Left cardiac atrium (tissue), 4 donors: Measurements from ENCODE around the gene METAP1. TPM values are rescaled to one million over a fixed set of nuclear protein-coding genes. Genes with fewer than 3 reads are reported as not detected.
A peak's percentile ranks its signal among the peaks of the same experiment; 100 is the strongest.
"Not testable (repeated sequence)": the region's sequence is repeated elsewhere in the genome, so short reads cannot be mapped to it uniquely, and the experiment has no call there.

Source experiments
- ATAC-seq, 2 donors: fragments of 200-7000 bp; cut with Tn5 transposase; one replicate each; pipeline ENCODE4 v1.9.1; 2020; ENCODE audit warnings: mild to moderate bottlenecking in 2 of 2, moderate library complexity in 2 of 2
- DNase-seq: peaks from one replicate; pipeline ENCODE4 v3.0.0-alpha.2; 2020
- intact Hi-C, 2 donors: fragments of 100-400 bp; cut with DNase I; formaldehyde crosslinking; loops; one replicate each; pipeline versions ENCODE4 v1.14.1 to v1.15.1; 2022 to 2023
- long read RNA-seq: library from polyadenylated mRNA; unstranded; transcript quantifications from one replicate; pipeline ENCODE4 v2.0.0, GENCODE V29; 2021
- total RNA-seq, 2 donors: library from RNA; stranded (reverse); fragmentation: NEBNext Ultra II Directional; extraction: Animal tissue kit (Norgen Biotek cat#: 25700); gene quantifications; one replicate each; pipeline ENCODE4 v1.2.1, GENCODE V29; 2021
- donor health status: DM: no; HTN: yes; CAD: no.
- donor health status: DM: no; HTN: yes; CAD: no; lungs with severe emphysema.
- donor health status: DM: yes; HTN: yes; CAD: no.
- donor health status: Dilated cardiomyopathy.

METAP1 gene
- 10 to 100 TPM; 38.0 to 50.0 TPM for total RNA-seq
- long read RNA-seq, transcript METAP1-201 (11 exons, 2,791 nt): major isoform, 130 of 156 reads
- long read RNA-seq, partial matches to known transcripts: 4 of 156 reads
- long read RNA-seq, other reads (novel, unspliced or antisense): 22 of 156 reads

DNA sequence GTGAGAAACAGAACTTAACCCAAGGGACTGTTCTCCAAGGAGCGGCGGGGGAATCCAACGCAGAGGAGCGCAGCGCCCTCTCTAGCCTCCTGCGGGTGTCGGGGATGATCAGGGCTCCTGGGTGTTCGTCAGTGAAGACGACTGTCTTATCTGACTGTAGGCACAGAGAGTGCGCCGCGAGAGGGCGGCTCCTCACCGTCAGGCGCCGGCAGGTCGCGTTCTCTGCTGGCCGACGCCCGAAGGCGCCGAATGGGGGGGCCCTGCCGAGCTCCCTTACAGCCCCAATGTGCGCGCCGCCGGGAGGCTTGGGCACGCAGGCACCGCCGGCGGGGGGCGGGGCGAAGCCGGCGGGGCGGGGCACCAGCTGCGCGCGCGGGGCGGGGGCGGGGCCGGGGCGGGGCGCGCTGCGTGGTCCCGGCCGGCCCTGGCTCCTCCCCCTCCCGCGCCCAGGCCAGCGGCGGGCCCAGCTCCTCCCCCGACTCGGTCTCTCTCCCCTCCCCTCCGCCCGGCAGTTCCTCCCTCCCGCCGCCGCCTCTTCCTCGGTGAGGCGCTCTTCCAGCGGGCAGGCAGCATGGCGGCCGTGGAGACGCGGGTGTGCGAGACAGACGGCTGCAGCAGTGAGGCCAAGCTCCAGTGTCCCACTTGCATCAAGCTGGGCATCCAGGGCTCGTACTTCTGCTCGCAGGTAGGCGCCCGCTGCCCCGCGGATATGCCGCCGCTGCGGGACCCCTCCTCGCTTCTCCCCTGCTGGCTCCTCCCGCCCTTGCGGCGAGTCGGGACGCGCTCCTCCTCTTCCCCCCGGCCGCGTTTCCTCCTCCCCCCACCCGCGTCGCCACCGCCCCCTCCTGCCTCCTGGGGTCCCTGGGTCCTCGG lies at the start of gene METAP1:
Gene METAP1 (plus strand): TSS at position 539 of the 873 bp plus-strand sequence. CDS start 33 bp downstream, at position 572.
- intact Hi-C loops: loop anchor here (5.0 to 10.0 kb wide), 4 partner anchors 59 to 63 kb away; no protein-coding TSS in a partner anchor
- ATAC-seq (peak; percentile 93 to 97), DNase-seq (peak; percentile 96)

- DNase-seq (no peak), ATAC-seq (no peak)
- intact Hi-C loops: loop anchor here in 1 of 2 donors (10.0 kb wide), 1 partner anchor 458 kb away; no protein-coding TSS in a partner anchor
Measured at GRCh38 chr4:98946359-98946758, 49.2 kb upstream of the METAP1 start.

DNA sequence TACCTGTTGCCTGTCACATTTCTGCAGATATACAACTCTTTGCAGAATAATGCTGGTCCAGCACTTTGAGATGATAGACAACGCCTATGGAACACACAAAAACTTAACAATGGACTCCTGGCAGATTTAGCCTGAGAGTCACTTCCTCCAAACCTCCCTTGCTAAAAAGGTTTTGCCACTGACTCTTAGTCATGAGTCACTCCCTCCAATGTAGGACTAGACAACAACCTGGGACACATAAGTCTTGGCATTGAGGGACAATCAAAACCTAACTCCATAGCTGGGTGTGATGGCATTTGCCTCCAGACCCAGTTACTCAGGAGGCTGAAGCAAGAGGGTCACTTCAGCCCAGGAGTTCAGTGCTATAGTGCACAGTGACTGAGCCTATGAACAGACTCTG lies 44.6 kb upstream of the METAP1 start:
- ATAC-seq (no peak), DNase-seq (no peak)
- intact Hi-C loops: no loop called here

GRCh38 chr4:98951710-98952109 lies 43.8 kb upstream of the METAP1 start:
- DNase-seq: no peak
- intact Hi-C loops: no loop called here
- no peak for ATAC-seq

GRCh38 chr4:98955229-98955628 lies 40.3 kb upstream of the METAP1 start:
- ATAC-seq: no peak
- intact Hi-C loops: no loop called here
- no peak for DNase-seq

DNA sequence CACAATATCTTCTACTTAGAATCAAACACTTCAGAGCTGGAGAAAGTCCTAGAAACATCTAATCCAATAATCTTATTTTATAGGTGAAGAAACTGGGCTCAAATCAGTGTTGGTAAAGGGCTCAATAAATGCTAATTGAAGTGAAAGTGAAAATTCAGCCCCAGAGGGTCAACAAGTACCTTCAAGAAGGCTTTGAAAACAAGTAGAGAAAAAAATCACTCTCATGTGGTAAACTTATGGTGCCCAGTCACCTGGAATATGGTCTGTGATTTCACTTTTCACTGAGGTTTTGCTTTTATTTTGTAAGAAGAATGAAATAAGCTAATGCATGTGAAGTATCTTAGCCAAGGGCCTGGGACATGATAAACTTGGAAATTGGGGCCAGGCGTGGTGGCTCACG lies 37.5 kb upstream of the METAP1 start:
- DNase-seq (no peak), ATAC-seq (no peak)
- intact Hi-C loops: no loop called here

DNA sequence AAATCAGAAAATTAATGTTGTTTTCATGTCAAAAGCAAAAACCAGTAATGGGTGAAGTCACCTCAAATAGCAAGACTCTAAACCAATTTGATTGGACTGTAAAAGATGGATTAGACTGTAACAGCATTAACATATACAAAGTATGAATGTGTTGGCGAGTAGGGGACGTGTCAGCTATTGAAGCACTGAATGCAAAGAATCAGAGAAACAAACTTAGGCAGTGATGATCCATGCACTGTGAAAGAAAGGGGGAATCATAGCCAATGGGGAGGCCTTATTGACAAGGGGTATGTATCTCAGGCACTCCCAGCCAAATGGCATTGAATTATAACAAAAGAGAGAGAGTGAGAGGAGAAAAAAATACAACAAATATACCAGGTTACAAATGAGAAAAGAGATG lies 36.1 kb upstream of the METAP1 start:
- DNase-seq (no peak), ATAC-seq (no peak)
- intact Hi-C loops: no loop called here

DNA sequence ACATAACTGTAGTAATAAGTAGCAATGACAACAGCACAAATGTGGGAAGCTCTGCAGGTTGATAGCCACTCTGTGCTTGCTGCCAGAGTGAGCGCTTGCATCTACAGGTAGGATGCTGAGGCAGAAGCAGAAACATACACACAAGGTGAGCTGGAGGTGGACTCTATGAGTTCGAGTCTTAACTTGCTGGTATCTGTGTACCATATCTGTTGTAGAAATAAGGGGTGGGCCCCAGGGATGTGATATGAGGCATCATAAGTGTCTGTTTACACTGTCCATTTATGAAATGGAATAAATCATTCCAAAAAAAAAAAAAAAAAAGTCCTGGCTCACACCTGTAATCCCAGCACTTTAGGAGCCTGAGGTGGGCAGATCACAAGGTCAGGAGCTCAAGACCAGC lies 33.8 kb upstream of the METAP1 start:
- ATAC-seq: no peak
- no peak for DNase-seq
- intact Hi-C loops: no loop called here

DNA sequence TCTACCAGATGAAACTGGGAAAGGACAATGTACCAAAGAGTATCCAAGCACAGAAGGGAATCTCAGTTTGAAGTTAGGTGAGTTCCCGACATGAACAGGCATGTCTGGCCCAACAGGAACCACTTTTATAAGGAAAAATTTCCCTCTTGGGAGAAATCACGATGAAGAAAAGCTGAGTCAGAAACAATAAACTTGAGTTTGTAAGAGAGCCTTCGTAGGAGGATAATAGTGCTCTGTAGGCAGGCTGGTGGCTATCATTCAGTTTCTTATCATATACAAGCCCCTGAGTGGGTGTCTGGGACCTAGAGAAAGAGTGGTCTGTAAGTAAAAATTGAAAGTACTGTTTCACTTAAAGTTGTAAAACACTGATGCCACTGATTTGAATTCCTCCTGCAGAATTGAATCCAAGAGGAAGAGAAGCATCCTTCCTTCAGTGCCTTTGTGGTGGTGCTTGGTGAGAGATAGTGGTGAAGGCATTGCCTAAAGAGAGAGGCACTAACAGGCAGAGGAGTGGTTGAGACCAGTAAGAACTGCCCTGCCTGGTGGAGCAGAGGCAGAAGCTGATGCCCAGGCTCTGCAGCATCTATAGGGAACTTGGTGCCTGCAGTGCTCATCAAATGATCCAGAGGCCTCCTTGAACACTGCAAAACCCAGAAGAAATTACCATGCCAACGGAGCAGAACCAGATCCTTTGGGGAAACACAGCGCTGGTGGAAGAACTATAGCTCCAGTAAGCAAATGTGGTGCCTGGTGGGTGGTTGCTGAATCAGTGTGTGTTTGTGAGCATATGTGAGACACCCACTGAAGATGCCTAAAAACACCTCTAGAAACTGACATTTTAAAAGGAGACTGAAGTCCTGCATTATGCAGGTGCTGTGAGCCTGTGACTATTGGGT lies 31.7 kb upstream of the METAP1 start:
- no peak for DNase-seq
- ATAC-seq: no peak
- intact Hi-C loops: no loop called here

DNA sequence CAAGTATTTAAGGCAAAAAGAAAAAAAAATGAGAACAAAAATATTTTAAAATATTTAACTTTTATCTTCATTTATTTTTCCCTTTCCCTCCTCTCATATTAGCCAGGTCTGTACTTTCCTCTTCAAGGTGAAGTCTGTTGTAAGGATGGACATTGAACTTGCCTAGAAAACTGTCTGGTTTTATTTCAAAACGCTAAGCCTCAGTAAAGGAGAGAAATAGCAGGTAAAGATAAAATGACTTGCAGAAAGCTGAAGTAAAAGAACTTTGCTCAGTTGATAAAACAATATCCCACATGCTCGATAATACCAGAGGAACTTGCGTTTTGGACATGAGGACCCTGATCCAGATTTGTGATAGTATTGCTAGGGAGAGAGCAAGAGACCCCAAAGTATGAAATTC lies 28.6 kb upstream of the METAP1 start:
- ATAC-seq (no peak), DNase-seq (no peak)
- intact Hi-C loops: no loop called here

DNA sequence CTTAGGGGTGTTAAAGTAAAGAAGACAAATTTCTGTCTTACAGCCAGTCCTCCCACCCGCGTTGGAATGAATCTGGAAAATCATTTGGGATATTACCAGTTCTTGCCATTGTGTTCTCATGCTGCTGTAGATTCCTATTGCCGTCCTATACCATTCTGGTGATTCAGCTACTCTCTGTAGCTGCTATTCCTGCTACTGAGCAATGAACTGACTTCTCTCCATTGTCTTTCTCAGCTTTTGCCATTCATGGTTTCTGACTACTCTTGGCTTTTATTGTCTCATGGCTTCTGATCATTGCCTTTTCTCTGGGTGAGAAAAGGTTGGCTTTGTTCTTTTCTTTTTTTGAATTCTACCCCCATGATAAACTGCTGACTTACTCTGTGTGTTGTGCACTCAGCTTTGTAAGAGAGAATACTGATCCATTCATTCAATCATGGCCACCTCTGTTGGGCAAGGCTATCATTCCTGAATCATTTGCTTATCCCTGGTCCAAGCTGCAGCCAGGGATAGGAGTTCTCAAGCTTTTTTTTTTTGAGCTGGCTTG lies 27.7 kb upstream of the METAP1 start:
- no peak for ATAC-seq
- DNase-seq: no peak
- intact Hi-C loops: no loop called here

DNA sequence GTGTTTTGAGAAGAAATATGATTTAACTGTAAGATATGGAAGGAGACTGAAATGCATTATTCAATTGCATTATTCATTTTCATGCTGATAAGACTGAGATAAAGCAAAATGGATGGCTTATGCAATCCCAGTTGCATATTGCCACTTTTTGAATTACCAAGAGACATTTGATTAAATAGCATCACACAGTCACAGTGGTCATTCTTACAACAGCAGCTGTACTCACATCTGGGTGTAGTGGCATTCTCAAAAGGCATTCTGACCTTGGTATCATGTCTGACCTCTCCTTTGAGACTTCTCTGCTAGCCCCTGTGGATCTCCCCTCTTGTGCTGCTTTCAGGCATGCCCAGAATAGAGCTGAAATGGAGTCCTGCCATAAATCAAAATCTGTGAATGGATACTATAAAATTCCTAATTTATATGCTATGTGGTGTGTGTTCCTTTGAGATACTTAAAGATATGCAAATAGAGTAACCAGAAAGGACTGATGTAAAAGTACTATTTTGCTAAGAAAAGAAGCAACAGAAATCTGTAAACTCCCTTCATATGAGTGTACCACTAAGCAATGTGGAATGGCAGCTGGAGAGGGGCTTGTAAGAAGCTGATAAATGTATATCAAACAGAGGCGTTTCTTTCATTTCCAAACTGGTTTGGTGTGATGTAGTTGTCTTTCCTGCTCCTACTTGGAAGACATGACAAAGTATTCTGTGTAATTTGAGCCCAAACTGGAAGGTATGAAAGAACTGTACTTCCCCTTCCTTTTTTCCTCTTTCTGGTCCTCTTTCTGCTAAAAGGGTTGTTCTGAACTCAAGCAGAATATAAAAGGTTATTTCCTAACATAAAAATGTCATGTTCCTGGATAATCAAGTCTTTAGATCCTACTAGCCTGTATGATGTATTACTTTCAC lies 25.4 kb upstream of the METAP1 start:
- ATAC-seq (no peak), DNase-seq (no peak)
- intact Hi-C loops: no loop called here

GRCh38 chr4:98976716-98977115 lies 18.8 kb upstream of the METAP1 start:
- no peak for ATAC-seq
- DNase-seq: no peak
- intact Hi-C loops: no loop called here

GRCh38 chr4:98977557-98977956 lies 18.0 kb upstream of the METAP1 start:
- intact Hi-C loops: no loop called here
- DNase-seq (no peak), ATAC-seq (no peak)

DNA sequence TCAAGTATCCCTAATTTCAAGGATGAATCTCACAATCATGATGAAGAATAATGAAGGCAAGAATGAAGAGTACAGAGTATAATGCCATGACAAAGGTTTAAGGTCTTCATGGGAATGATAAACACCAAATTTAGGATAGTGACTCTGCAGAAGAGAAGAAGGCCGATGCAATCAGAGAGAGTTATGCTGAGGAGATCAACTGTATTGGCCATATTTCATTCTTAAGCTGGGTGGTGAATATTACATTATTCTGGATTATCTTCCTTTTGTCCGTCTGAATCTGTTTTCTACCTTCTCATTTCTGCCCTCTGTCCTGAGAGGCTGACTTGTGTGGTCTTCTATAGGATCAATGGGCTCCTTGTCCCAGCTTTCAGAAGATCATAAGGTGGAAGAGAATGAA lies 7.8 kb upstream of the METAP1 start:
- ATAC-seq (no peak), DNase-seq (no peak)
- intact Hi-C loops: no loop called here

GRCh38 chr4:98992835-98993234 lies 2.7 kb upstream of the METAP1 start:
- intact Hi-C loops: loop anchor here in 1 of 2 donors (10.0 kb wide), 2 partner anchors 58 to 62 kb away; no protein-coding TSS in a partner anchor
- not testable (repeated sequence) for DNase-seq, ATAC-seq

GRCh38 chr4:98993419-98994071 lies 2.0 kb upstream of the METAP1 start:
- intact Hi-C loops: loop anchor here in 1 of 2 donors (10.0 kb wide), 2 partner anchors 59 to 61 kb away; no protein-coding TSS in a partner anchor
- peak; percentile 31 for DNase-seq
- ATAC-seq: no peak
